GM23248 (cell line): ENCODE results near the gene RP9.

Experiments
- EZH2 ChIP-seq: fragments of 200-600 bp; sonication (generic); IDR thresholded peaks from 2 replicates; pipeline ENCODE4 v1.6.1; 2018; ENCODE audit warnings: antibody characterized with exemption, mild to moderate bottlenecking; ENCODE audit not compliant: insufficient read depth, poor library complexity, severe bottlenecking
- EZH2phosphoT487 ChIP-seq: fragments of 200-600 bp; sonication (generic); IDR thresholded peaks from 2 replicates; pipeline ENCODE4 v1.6.1; 2018; ENCODE audit warnings: antibody characterized with exemption, moderate library complexity, mild to moderate bottlenecking, low read depth; ENCODE audit not compliant: insufficient read depth

- TF ChIP-seq EZH2 (no peak), EZH2phosphoT487 (no peak)
Measured at GRCh38 chr7:33061282-33061937, 47.8 kb downstream of the RP9 start.
